Liver (tissue), 9 donors: ENCODE results near the gene ZIM2. TPM values are rescaled to one million over a fixed set of nuclear protein-coding genes. Genes with fewer than 3 reads are reported as not detected.
A peak's percentile ranks its signal among the peaks of the same experiment; 100 is the strongest.
"Not testable (repeated sequence)": the region's sequence is repeated elsewhere in the genome, so short reads cannot be mapped to it uniquely, and the experiment has no call there.

Source experiments
- DNase-seq: peaks from one replicate; pipeline ENCODE4 v3.0.0-alpha.2; 2017; ENCODE audit warnings: low spot score
- H3K27ac ChIP-seq, 2 donors: one replicate each; pipeline ENCODE4 v1.7.0; 2013; ENCODE audit warnings: inconsistent platforms in 2 of 2, low read length in 2 of 2, control low read depth in 1 of 2, low read depth in 1 of 2, mild to moderate bottlenecking in 1 of 2
- H3K27me3 ChIP-seq, 4 donors: one replicate each; pipeline versions ENCODE4 v1.6.1 to v1.7.0; 2013; ENCODE audit warnings: low read length in 3 of 4, inconsistent platforms in 1 of 4, mild to moderate bottlenecking in 1 of 4, moderate library complexity in 1 of 4; ENCODE audit not compliant: control insufficient read depth in 4 of 4, insufficient read depth in 4 of 4
- H3K36me3 ChIP-seq, 4 donors: one replicate each; pipeline versions ENCODE4 v1.6.1 to v1.7.0; 2013; ENCODE audit warnings: low read length in 3 of 4, mild to moderate bottlenecking in 3 of 4, low read depth in 1 of 4, moderate library complexity in 1 of 4; ENCODE audit not compliant: control insufficient read depth in 4 of 4, insufficient read depth in 3 of 4
- H3K4me1 ChIP-seq, 4 donors: one replicate each; pipeline versions ENCODE4 v1.6.1 to v1.7.0; 2013; ENCODE audit warnings: low read length in 3 of 4, mild to moderate bottlenecking in 3 of 4, moderate library complexity in 1 of 4; ENCODE audit not compliant: control insufficient read depth in 4 of 4, insufficient read depth in 4 of 4
- H3K4me3 ChIP-seq, 3 donors: one replicate each; pipeline versions ENCODE4 v1.6.1 to v1.7.0; 2013; ENCODE audit warnings: low read length in 3 of 3, control low read depth in 1 of 3, low read depth in 1 of 3, mild to moderate bottlenecking in 1 of 3
- H3K9ac ChIP-seq, 2 donors: one replicate each; pipeline ENCODE4 v1.7.0; 2013; ENCODE audit warnings: low read length in 2 of 2, mild to moderate bottlenecking in 2 of 2, moderate library complexity in 2 of 2, control low read depth in 1 of 2, low read depth in 1 of 2
- H3K9me3 ChIP-seq, 4 donors: one replicate each; pipeline versions ENCODE4 v1.6.1 to v1.7.0; 2013; ENCODE audit warnings: low read length in 3 of 4; ENCODE audit not compliant: control insufficient read depth in 4 of 4
- EGR1 ChIP-seq, 2 donors: IDR thresholded peaks; 2 replicates each; pipeline ENCODE4 v1.6.1; 2016 to 2018; ENCODE audit warnings: antibody characterized with exemption in 2 of 2, low read depth in 2 of 2
- FOXA1 ChIP-seq: IDR thresholded peaks from 2 replicates; pipeline ENCODE4 v1.6.1; 2016; ENCODE audit warnings: antibody characterized with exemption
- FOXA2 ChIP-seq: IDR thresholded peaks from 2 replicates; pipeline ENCODE4 v1.6.1; 2016; ENCODE audit warnings: antibody characterized with exemption
- GABPA ChIP-seq, 2 donors: IDR thresholded peaks in 1 of 2; conservative IDR thresholded peaks in 1 of 2; 2 replicates each; pipeline ENCODE4 v1.6.1; 2016; ENCODE audit warnings: antibody characterized with exemption in 2 of 2, mild to moderate bottlenecking in 1 of 2, moderate library complexity in 1 of 2
- HNF4A ChIP-seq, 2 donors: conservative IDR thresholded peaks; 2 replicates each; pipeline ENCODE4 v1.6.1; 2016; ENCODE audit warnings: antibody characterized with exemption in 2 of 2, mild to moderate bottlenecking in 2 of 2
- JUND ChIP-seq, 2 donors: IDR thresholded peaks; 2 replicates each; pipeline ENCODE4 v1.6.1; 2016; ENCODE audit warnings: antibody characterized with exemption in 2 of 2
- MAX ChIP-seq: IDR thresholded peaks from 2 replicates; pipeline ENCODE4 v1.6.1; 2016; ENCODE audit warnings: antibody characterized with exemption
- NR2F2 ChIP-seq: IDR thresholded peaks from 2 replicates; pipeline ENCODE4 v1.6.1; 2016; ENCODE audit warnings: antibody characterized with exemption
- RAD21 ChIP-seq, 2 donors: IDR thresholded peaks; 2 replicates each; pipeline ENCODE4 v1.6.1; 2016; ENCODE audit warnings: antibody characterized with exemption in 2 of 2, mild to moderate bottlenecking in 2 of 2
- REST ChIP-seq: IDR thresholded peaks from 2 replicates; pipeline ENCODE4 v1.6.1; 2016; ENCODE audit warnings: antibody characterized with exemption, mild to moderate bottlenecking
- RXRA ChIP-seq, 2 donors: IDR thresholded peaks; 2 replicates each; pipeline ENCODE4 v1.6.1; 2017 to 2018; ENCODE audit warnings: antibody characterized with exemption in 2 of 2, mild to moderate bottlenecking in 1 of 2
- SP1 ChIP-seq: IDR thresholded peaks from 2 replicates; pipeline ENCODE4 v1.6.1; 2018; ENCODE audit warnings: antibody characterized with exemption, mild to moderate bottlenecking
- TAF1 ChIP-seq: conservative IDR thresholded peaks from 2 replicates; pipeline ENCODE4 v1.6.1; 2016; ENCODE audit warnings: antibody characterized with exemption, mild to moderate bottlenecking
- YY1 ChIP-seq: IDR thresholded peaks from 2 replicates; pipeline ENCODE4 v1.6.1; 2016; ENCODE audit warnings: antibody characterized with exemption, mild to moderate bottlenecking
- WGBS: extraction: QIAGEN DNeasy Blood & Tissue Kit; methylation state at CpG from one replicate; pipeline ENCODE4 v1.1.7; 2013; 5-methylcytosine and 5-hydroxymethylcytosine counted together
- polyA plus RNA-seq, 2 donors: library from polyadenylated mRNA; stranded (reverse) in 1 of 2; unstranded in 1 of 2; fragments of 200-250 nt in 1 of 2; fragments of >200 nt in 1 of 2; fragmentation: Nextera tagmentation in 1 of 2; extraction: Ambion mirVana in 1 of 2; gene quantifications; one replicate each; pipeline versions ENCODE4 v1.2.1 to v1.2.3, GENCODE V29; 2013 to 2015
- total RNA-seq, 2 donors: library from RNA; depleted of rRNA; stranded (reverse); fragments of >200 nt; gene quantifications; one replicate each; pipeline ENCODE4 v1.2.3, GENCODE V29; 2014
- TF ChIP-seq, protein P1 (sequence below): IDR thresholded peaks from 2 replicates; pipeline ENCODE4 v1.6.1; 2016; ENCODE audit warnings: antibody characterized with exemption
- TF ChIP-seq, protein P2 (sequence below): IDR thresholded peaks from 2 replicates; pipeline ENCODE4 v1.6.1; 2016; ENCODE audit warnings: antibody characterized with exemption
- TF ChIP-seq, protein P3 (sequence below): fragments of 150-350 bp; IDR thresholded peaks from 2 replicates; pipeline ENCODE4 v1.5.1; 2017; ENCODE audit warnings: improper control_type of control experiment, low read depth, low read length; ENCODE audit not compliant: missing input control
- donor health status: healthy.
- donor health status: healthy.
- donor health status: healthy.
- donor health status: healthy.
- donor health status: healthy.

The ZIM2 gene
- total and polyA plus RNA-seq, 4 donors = 0.03 to 3.2 (median 0.33) TPM; not detected in 1

- Histone ChIP-seq H3K4me1 (no peaks in the 10 kb centered on the region), H3K27ac (no peak overlapping the region), H3K36me3 (no peaks in the 10 kb centered on the region), H3K27me3 (no peaks in the 10 kb centered on the region), H3K9ac (no peak overlapping the region), H3K4me3 (peak overlapping the region in 1 of 3 donors; percentile 8), H3K9me3 (peaks cover 0 to 18% (median 9%) of the 10 kb centered on the region in 4 donors)
- TF ChIP-seq HNF4A (conservative IDR thresholded peaks at IDR 0.05) = no peak
- TF ChIP-seq EGR1 (IDR thresholded peaks at IDR 0.05; ENCODE audit: low read depth in 2 of 2) = no peak
- no peak for TF ChIP-seq RAD21 (IDR thresholded peaks at IDR 0.05)
- no peak for TF ChIP-seq GABPA (IDR thresholded peaks at IDR 0.05 in 1 of 2, conservative IDR thresholded peaks at IDR 0.05 in 1 of 2)
- TF ChIP-seq RXRA (IDR thresholded peaks at IDR 0.05) = no peak
- TF ChIP-seq, protein P1, sequence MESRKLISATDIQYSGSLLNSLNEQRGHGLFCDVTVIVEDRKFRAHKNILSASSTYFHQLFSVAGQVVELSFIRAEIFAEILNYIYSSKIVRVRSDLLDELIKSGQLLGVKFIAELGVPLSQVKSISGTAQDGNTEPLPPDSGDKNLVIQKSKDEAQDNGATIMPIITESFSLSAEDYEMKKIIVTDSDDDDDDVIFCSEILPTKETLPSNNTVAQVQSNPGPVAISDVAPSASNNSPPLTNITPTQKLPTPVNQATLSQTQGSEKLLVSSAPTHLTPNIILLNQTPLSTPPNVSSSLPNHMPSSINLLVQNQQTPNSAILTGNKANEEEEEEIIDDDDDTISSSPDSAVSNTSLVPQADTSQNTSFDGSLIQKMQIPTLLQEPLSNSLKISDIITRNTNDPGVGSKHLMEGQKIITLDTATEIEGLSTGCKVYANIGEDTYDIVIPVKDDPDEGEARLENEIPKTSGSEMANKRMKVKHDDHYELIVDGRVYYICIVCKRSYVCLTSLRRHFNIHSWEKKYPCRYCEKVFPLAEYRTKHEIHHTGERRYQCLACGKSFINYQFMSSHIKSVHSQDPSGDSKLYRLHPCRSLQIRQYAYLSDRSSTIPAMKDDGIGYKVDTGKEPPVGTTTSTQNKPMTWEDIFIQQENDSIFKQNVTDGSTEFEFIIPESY = no peak
- TF ChIP-seq, protein P2, sequence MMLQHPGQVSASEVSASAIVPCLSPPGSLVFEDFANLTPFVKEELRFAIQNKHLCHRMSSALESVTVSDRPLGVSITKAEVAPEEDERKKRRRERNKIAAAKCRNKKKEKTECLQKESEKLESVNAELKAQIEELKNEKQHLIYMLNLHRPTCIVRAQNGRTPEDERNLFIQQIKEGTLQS = no peak
- TF ChIP-seq YY1 = no peak
- TF ChIP-seq FOXA2 = no peak
- 55% methylated on average over 50 of the region's 50 CpGs for WGBS
- no peak for DNase-seq
Measured at GRCh38 chr19:56864443-56865125, 24.1 kb upstream of the ZIM2 start.

DNA sequence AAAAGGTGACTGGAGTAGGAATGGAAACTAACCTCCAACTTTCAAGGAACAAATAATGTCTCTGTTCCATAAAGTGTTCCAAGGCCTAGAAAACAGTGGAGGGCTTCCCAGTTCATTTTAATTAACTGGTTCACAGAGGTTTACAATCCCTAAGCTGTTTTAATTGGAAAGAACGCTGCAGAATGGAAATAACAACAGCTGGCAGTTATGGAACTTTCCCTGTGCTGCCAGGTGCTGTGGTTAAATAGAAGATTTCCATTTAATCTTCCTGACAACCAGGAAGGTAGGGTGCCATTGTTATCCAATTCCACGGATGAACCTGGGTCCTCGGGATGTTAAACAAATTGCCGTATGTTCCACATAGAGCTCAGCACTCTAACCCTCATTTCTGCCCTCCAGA is 22.2 kb upstream of the ZIM2 start:
- H3K27ac ChIP-seq = no peak overlapping the region
- TF ChIP-seq NR2F2 (no peak), YY1 (no peak), RXRA (IDR thresholded peaks at IDR 0.05) (no peak), REST (no peak), FOXA2 (no peak), EGR1 (IDR thresholded peaks at IDR 0.05; ENCODE audit: low read depth in 2 of 2) (no peak), GABPA (IDR thresholded peaks at IDR 0.05 in 1 of 2, conservative IDR thresholded peaks at IDR 0.05 in 1 of 2) (no peak), SP1 (no peak), RAD21 (IDR thresholded peaks at IDR 0.05) (no peak), FOXA1 (no peak), HNF4A (conservative IDR thresholded peaks at IDR 0.05) (no peak), TAF1 (no peak), JUND (IDR thresholded peaks at IDR 0.05) (no peak), MAX (no peak)
- TF ChIP-seq, protein P2 = no peak
- TF ChIP-seq, protein P3, sequence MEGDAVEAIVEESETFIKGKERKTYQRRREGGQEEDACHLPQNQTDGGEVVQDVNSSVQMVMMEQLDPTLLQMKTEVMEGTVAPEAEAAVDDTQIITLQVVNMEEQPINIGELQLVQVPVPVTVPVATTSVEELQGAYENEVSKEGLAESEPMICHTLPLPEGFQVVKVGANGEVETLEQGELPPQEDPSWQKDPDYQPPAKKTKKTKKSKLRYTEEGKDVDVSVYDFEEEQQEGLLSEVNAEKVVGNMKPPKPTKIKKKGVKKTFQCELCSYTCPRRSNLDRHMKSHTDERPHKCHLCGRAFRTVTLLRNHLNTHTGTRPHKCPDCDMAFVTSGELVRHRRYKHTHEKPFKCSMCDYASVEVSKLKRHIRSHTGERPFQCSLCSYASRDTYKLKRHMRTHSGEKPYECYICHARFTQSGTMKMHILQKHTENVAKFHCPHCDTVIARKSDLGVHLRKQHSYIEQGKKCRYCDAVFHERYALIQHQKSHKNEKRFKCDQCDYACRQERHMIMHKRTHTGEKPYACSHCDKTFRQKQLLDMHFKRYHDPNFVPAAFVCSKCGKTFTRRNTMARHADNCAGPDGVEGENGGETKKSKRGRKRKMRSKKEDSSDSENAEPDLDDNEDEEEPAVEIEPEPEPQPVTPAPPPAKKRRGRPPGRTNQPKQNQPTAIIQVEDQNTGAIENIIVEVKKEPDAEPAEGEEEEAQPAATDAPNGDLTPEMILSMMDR = no peak
- WGBS = 98% methylated on average over 4 of the region's 4 CpGs
- H3K27me3 ChIP-seq = no peaks in the 10 kb centered on the region
- no peaks in the 10 kb centered on the region for H3K4me1 ChIP-seq
- no peaks in the 10 kb centered on the region for H3K36me3 ChIP-seq
- H3K9ac ChIP-seq = no peak overlapping the region
- no peak overlapping the region for H3K4me3 ChIP-seq
- no peak for DNase-seq
- H3K9me3 ChIP-seq = peaks cover 0 to 18% (median 9%) of the 10 kb centered on the region in 4 donors

- not testable (repeated sequence) for H3K27ac ChIP-seq, H3K4me1 ChIP-seq, H3K4me3 ChIP-seq, H3K9ac ChIP-seq, H3K27me3 ChIP-seq, H3K36me3 ChIP-seq, DNase-seq
- H3K9me3 ChIP-seq = peaks cover 0 to 18% (median 9%) of the 10 kb centered on the region in 4 donors
- 74% methylated on average over 10 of the region's 10 CpGs for WGBS
Measured at GRCh38 chr19:56860409-56860808, 19.9 kb upstream of the ZIM2 start.
